DMS153 treated with DMSO at 0.1 percent for 48 hours (cell line): ENCODE results near the gene DOCK2.

Source experiments
- DNase-seq: peaks from one replicate; lab custom pipeline; 2025; ENCODE audit not compliant: unreplicated experiment; lab: John Stamatoyannopoulos, UW

The DOCK2 gene

GRCh38 chr5:169973056-169973455 lies 336.0 kb downstream of the DOCK2 start:
- no peak for DNase-seq

GRCh38 chr5:169974121-169974770 lies 337.2 kb downstream of the DOCK2 start:
- DNase-seq: no peak

- no peak for DNase-seq
These were observed 341.6 kb downstream of the DOCK2 start for GRCh38 chr5:169978714-169979113.

GRCh38 chr5:169979871-169980270 lies 342.8 kb downstream of the DOCK2 start:
- no peak for DNase-seq

GRCh38 chr5:169980418-169981053 lies 343.5 kb downstream of the DOCK2 start, which contains the start of gene INSYN2B:
TSS of gene INSYN2B (minus strand) at chr5:169980495. CDS start at chr5:169883898, 96,597 bp downstream.
- peak; percentile 1 for DNase-seq

GRCh38 chr5:169988206-169988605 lies 351.1 kb downstream of the DOCK2 start:
- DNase-seq: no peak

GRCh38 chr5:169988947-169989346 lies 351.9 kb downstream of the DOCK2 start:
- no peak for DNase-seq

GRCh38 chr5:169989365-169989764 lies 352.3 kb downstream of the DOCK2 start:
- DNase-seq: no peak

- DNase-seq: no peak
These were observed 354.2 kb downstream of the DOCK2 start for GRCh38 chr5:169991115-169991869.

- no peak for DNase-seq
These were observed 355.9 kb downstream of the DOCK2 start for GRCh38 chr5:169992789-169993484.

GRCh38 chr5:169993485-169993790 lies 356.4 kb downstream of the DOCK2 start:
- DNase-seq: no peak

GRCh38 chr5:169997798-169998197 lies 360.7 kb downstream of the DOCK2 start:
- DNase-seq: no peak

GRCh38 chr5:169999621-170000020 lies 362.5 kb downstream of the DOCK2 start:
- no peak for DNase-seq

- DNase-seq: no peak
These were observed 363.1 kb downstream of the DOCK2 start for GRCh38 chr5:170000155-170000554.

DNA sequence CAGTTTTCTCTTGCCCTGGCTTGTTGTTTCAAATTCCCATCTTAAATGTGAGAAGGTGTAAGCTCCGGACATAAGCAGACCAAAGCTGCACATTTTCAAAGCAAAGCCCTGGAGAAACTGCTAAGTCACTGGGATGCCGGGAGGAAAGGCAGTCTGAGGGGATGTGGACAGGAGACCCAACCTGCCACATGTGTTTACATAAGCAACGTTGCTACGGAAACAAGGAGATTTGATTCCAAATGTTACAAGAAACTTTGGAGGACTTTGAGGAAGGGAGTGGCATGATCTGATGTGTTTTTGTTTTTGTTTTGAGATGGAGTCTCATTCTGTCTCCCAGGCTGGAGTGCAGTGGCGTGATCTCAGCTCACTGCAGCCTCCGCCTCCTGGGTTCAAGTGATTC lies 368.9 kb downstream of the DOCK2 start:
- no peak for DNase-seq

GRCh38 chr5:170008376-170008775 lies 371.3 kb downstream of the DOCK2 start:
- DNase-seq: no peak

DNA sequence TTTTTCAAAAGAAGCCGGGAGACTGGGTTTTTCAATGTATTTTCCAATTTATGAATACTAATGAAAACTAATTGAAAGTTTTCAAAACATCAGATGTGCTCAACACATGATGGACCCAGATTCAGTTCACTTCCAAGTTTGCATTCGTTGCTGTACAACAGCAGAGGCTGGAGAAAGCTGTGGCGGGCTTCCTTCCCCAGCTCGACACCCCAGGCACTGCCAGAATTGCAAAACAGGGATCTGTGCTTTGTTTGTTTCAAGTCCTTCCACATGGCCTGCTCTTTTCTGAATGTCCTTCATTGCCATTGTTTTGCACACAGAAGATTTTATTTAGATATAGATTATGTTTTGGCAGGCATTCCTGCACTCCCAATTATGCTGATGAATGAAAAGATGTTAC lies 373.5 kb downstream of the DOCK2 start:
- DNase-seq: no peak

DNA sequence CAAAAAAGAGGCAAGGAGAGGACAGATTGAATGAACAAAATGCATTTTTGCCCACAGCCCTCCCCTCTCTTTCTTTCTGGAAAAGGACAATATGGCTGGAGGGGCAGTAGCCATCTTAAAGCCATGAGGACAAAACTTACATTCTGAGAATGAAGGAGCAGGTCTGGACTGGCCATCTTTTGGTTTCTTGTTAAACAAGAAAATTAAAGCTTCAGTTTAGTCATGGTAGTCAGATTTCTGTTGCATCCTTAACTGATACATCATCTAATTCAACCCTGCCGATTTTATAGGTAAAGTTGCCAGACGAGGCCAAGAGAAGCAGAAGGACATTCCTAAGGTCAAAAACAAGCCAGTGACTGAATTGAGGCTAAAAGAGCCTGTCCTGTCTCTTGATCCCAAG lies 374.7 kb downstream of the DOCK2 start:
- no peak for DNase-seq

DNA sequence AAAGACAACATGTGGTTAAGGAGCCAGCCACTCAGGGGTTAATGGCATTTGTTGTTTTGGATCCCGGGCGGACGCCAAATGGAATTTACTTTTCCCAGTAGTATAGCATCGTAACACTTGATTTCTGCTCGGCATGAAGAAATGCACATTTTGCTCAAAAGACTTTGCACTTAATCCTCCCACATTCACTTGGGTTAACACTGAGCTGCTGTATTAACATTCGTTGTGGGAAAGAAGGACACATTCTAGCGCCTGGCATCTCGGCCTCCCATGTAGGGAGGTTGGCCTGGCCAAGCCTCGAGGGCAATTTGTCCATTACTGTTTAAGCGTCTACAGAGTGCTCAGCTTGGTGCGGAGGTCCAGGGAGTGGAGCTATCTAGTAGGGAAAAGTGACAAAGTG lies 375.5 kb downstream of the DOCK2 start:
- DNase-seq: no peak

DNA sequence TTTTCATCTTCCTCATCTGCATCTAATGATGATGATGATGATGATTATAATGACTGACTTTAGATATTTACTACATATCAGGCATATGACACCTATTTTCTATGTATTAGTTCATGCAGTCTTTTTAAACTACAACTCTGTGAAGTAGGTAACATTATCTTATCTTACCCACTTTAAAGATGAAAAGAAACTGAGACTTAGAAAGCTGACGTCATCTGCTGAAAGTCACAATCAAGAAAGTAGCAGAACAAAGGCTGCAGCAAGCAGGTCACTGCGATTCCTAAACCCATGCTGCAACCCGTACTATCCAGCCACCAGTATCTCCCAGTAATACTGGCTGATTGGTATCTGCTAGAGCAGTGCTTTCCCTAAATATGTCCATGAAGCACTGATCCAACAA lies 383.3 kb downstream of the DOCK2 start:
- DNase-seq: no peak

GRCh38 chr5:170021506-170021905 lies 384.4 kb downstream of the DOCK2 start:
- no peak for DNase-seq

- DNase-seq: no peak
These were observed 388.8 kb downstream of the DOCK2 start for GRCh38 chr5:170025853-170026252.
